ENCODE data around the gene DTNBP1. TPM values are rescaled to one million over a fixed set of nuclear protein-coding genes. Genes with fewer than 3 reads are reported as not detected.

Gene DTNBP1
- total RNA-seq, 3 donors from 2014 or later: 19.6 to 31.8 (median 25.0) TPM

DNA sequence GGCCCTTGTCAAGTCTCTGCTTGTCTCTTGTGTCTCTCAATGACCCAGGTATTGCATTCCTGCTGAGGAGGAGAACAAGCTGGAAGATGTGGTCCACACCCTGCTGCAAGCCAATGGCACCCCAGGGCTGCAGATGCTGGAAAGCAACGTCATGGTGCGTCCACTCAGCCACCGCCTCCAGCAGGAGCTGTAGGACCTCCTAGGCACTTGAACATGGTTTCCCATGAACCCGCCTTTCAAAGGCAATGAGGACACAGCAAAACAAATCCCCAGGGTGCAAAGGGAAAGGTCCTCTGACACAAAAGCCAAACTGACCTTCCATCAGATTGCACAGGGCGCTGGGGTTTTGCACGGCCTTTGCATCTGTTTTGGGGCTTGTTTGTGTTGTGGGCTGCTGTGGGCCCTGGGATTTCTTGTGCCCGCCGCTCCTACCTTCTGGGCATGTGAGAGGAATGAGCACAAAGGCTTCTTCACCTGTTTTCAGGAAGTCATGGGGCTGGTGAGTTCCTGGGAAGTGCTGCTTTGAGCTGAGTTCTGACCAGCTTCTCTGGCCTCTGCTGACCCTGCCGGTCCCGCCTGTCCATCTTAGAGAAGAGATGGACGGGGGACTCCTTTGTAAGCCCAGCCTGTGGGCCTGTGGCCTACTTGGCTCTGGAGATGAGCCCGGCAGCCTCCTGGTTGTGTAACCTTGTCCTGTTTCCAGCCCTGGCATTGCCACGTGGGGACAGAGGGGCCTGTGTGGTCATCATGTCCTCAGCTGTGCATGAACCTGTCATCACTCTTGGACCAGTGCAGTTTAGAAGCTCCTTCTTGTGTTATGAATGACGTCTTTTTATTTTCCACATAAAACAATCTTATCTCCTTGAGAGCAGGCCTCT is 151.3 kb downstream of the DTNBP1 start:
- Histone ChIP-seq H3K9me3 (no peaks in the 10 kb centered on the region), H3K4me3 (no peak overlapping the region), H3K4me1 (ENCODE audit: low read depth) (no peaks in the 10 kb centered on the region), H3K36me3 (ENCODE audit: low read depth) (peaks cover 5% of the 10 kb centered on the region)
- DNase-seq: peak in 2 of 3 donors; percentile 4 to 30
- intact Hi-C loops (cut with DNase I, micrococcal nuclease): no loop called here
- TF ChIP-seq, protein P1, sequence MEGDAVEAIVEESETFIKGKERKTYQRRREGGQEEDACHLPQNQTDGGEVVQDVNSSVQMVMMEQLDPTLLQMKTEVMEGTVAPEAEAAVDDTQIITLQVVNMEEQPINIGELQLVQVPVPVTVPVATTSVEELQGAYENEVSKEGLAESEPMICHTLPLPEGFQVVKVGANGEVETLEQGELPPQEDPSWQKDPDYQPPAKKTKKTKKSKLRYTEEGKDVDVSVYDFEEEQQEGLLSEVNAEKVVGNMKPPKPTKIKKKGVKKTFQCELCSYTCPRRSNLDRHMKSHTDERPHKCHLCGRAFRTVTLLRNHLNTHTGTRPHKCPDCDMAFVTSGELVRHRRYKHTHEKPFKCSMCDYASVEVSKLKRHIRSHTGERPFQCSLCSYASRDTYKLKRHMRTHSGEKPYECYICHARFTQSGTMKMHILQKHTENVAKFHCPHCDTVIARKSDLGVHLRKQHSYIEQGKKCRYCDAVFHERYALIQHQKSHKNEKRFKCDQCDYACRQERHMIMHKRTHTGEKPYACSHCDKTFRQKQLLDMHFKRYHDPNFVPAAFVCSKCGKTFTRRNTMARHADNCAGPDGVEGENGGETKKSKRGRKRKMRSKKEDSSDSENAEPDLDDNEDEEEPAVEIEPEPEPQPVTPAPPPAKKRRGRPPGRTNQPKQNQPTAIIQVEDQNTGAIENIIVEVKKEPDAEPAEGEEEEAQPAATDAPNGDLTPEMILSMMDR (IDR thresholded peaks at IDR 0.05): no peak
- ATAC-seq: no peak

DNA sequence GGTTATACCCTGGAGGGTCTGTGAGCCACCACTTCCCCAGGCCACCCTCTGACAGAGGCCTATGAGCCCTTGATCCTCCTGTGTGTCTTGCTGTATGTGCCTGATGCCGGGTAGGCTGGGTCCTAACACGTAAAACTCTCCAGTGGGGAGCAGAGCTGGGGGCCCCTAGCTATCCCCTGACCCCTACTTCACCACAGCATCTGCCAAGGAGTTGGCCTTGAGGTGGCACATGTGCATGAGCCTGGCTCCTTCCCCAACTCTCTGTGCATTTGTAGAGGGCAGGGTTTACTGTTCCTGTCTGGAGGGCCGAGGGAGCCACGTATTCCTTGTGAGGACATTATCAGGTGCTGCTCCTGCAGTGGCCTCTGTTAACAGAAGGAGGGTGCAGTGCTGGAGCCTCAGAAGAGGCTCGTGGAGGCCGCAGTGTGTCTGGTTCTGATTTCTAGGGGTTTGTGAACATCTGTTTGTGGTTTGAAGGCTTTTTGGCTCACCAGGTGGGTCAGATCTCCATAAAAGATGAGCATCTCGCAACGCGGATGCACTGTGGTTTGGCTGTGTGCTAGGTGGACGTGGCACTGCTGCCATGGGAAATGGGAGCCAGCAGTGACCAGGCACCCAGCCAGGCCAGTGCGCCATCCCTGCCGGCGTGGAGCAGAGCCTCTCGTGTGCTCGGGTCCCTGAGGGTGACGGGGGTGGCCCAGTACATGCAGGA is 152.1 kb downstream of the DTNBP1 start:
- Histone ChIP-seq H3K9me3 (no peaks in the 10 kb centered on the region), H3K4me3 (no peak overlapping the region), H3K36me3 (ENCODE audit: low read depth) (peaks cover 5% of the 10 kb centered on the region), H3K4me1 (ENCODE audit: low read depth) (no peaks in the 10 kb centered on the region)
- TF ChIP-seq, protein P1 (IDR thresholded peaks at IDR 0.05): no peak
- no peak for ATAC-seq
- DNase-seq: peak in 1 of 3 donors; percentile 8
- intact Hi-C loops (cut with DNase I, micrococcal nuclease): no loop called here

DNA sequence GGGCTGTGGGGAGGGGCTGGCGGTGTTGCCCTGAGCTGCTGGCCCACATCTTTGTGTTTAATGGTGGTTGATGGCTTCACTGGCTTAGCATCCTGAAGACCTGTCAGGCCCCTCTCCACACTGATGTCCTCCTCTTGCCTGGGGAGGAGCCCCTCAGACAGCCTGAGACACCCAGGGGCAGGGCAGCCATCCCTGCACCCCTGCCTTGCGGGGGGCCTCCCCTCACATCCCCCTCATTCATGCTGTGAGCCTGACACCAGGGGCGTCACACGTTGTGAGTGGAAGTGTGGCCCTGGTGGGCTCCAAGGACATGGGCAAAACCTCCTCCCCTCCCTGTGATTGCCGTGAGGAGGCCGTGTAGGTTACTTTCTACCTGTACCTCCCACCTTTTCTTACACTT is 152.7 kb downstream of the DTNBP1 start:
- H3K9me3 ChIP-seq: no peaks in the 10 kb centered on the region
- no peak for ATAC-seq
- no peak overlapping the region for H3K4me3 ChIP-seq
- intact Hi-C loops (cut with DNase I, micrococcal nuclease): no loop called here
- TF ChIP-seq, protein P1 (IDR thresholded peaks at IDR 0.05): no peak
- no peak for DNase-seq
- peaks cover 5% of the 10 kb centered on the region for H3K36me3 ChIP-seq (ENCODE audit: low read depth)
- no peaks in the 10 kb centered on the region for H3K4me1 ChIP-seq (ENCODE audit: low read depth)

DNA sequence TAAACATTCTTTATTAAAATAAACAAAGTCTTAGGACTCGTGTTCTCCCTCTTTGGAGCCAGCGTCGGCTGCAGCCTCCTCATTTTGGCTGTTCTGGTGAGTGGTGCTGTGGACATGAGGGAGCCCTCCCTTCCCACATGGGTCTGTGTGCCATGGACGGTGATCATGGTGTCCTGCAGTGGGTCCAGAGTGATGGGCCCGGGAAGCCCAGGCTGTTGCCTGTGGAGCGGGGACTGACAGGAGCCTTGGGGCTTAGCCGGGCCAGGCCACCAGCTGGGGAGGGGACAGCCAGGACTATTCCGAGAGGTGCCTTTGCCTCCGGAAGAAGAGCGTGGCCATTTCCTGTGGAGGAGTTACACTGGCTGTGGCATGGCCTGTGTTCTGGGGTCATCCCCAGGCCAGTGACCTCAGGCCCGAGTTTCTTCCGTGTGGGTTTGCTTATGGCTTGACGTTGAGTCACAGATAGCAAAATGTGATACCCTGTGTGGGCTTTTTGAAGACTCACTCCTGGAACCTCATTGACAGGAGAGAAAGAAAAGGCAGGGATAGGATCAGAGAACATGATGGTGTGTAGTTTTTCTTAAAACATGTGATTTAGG is 153.4 kb downstream of the DTNBP1 start:
- no peaks in the 10 kb centered on the region for H3K4me1 ChIP-seq (ENCODE audit: low read depth)
- H3K9me3 ChIP-seq: no peaks in the 10 kb centered on the region
- TF ChIP-seq, protein P1 (IDR thresholded peaks at IDR 0.05): no peak
- DNase-seq: peak in 2 of 3 donors; percentile 13 to 43
- intact Hi-C loops (cut with DNase I, micrococcal nuclease): loop anchor here in 1 of 2 donors (10.0 kb wide), 1 partner anchor 115 kb away; no protein-coding TSS in a partner anchor
- peaks cover 5% of the 10 kb centered on the region for H3K36me3 ChIP-seq (ENCODE audit: low read depth)
- no peak overlapping the region for H3K4me3 ChIP-seq
- ATAC-seq: no peak

DNA sequence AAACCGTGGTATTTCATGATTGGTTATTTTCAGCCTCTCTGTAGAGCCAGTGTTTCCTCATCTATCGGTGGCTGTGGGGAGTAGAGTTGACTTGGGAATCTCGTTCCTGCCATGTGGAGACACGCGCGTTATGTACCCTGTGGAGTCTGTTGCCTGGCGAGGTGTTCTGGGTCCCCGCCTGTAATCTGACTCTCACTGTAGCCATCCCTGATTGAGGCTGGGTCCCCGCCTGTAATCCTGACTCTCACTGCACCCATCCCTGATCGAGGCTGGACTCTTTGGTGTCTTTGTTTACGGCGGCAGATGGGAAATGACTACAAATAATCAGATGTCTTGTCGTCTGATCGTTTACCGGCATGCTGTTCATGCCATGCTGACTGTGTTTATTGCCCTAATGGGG is 153.9 kb downstream of the DTNBP1 start:
- Histone ChIP-seq H3K4me3 (no peak overlapping the region), H3K4me1 (ENCODE audit: low read depth) (no peaks in the 10 kb centered on the region), H3K36me3 (ENCODE audit: low read depth) (peaks cover 5% of the 10 kb centered on the region), H3K9me3 (no peaks in the 10 kb centered on the region)
- DNase-seq (no peak), ATAC-seq (no peak)
- intact Hi-C loops (cut with DNase I, micrococcal nuclease): loop anchor here in 1 of 2 donors (10.0 kb wide), 1 partner anchor 116 kb away; no protein-coding TSS in a partner anchor
- TF ChIP-seq, protein P1 (IDR thresholded peaks at IDR 0.05): no peak
